GM19351 (cell line): ENCODE results near the gene IL1R2.

Experiments used
- ATAC-seq: cut with Tn5 transposase; IDR thresholded peaks from one replicate; pipeline ENCODE4 v1.9.1; 2021; ENCODE audit warnings: mild to moderate bottlenecking, moderate library complexity; ENCODE audit not compliant: unreplicated experiment

Gene IL1R2

GRCh38 chr2:102037681-102038080, 45.9 kb downstream of the IL1R2 start:
- no peak for ATAC-seq

GRCh38 chr2:102040229-102040628, 48.5 kb downstream of the IL1R2 start:
- no peak for ATAC-seq

GRCh38 chr2:102041351-102041750, 49.6 kb downstream of the IL1R2 start:
- ATAC-seq, result no peak

- ATAC-seq, result no peak
Observed at GRCh38 chr2:102042196-102043081, 50.7 kb downstream of the IL1R2 start.

- no peak for ATAC-seq
Observed at GRCh38 chr2:102043560-102043959, 51.8 kb downstream of the IL1R2 start.

GRCh38 chr2:102044235-102044896, 52.6 kb downstream of the IL1R2 start:
- ATAC-seq, result no peak

GRCh38 chr2:102044967-102045489, 53.3 kb downstream of the IL1R2 start:
- ATAC-seq, result no peak

GRCh38 chr2:102045697-102046096, 53.9 kb downstream of the IL1R2 start:
- no peak for ATAC-seq

- ATAC-seq, result no peak
Observed at GRCh38 chr2:102046135-102046986, 54.6 kb downstream of the IL1R2 start.

GRCh38 chr2:102048465-102048864, 56.7 kb downstream of the IL1R2 start:
- ATAC-seq, result no peak

- ATAC-seq, result no peak
Observed at GRCh38 chr2:102049756-102050443, 58.1 kb downstream of the IL1R2 start.

- no peak for ATAC-seq
Observed at GRCh38 chr2:102050854-102051391, 59.2 kb downstream of the IL1R2 start.

GRCh38 chr2:102051692-102052277, 60.0 kb downstream of the IL1R2 start:
- no peak for ATAC-seq

GRCh38 chr2:102052365-102052764, 60.6 kb downstream of the IL1R2 start:
- no peak for ATAC-seq

- ATAC-seq, result no peak
Observed at GRCh38 chr2:102053096-102053495, 61.3 kb downstream of the IL1R2 start.

- no peak for ATAC-seq
Observed at GRCh38 chr2:102055346-102055990, 63.7 kb downstream of the IL1R2 start.

- ATAC-seq, result no peak
Observed at GRCh38 chr2:102056079-102056581, 64.4 kb downstream of the IL1R2 start.

- ATAC-seq, result peak; percentile 68
Observed at GRCh38 chr2:102057502-102058292, 65.9 kb downstream of the IL1R2 start.
